Islet precursor cell (in vitro differentiated cells): Measurements from ENCODE around the gene TRIM44.

Experiments
- DNase-seq: peaks from one replicate; pipeline ENCODE4 v3.0.0-alpha.2; 2018

TRIM44 gene, protein sequence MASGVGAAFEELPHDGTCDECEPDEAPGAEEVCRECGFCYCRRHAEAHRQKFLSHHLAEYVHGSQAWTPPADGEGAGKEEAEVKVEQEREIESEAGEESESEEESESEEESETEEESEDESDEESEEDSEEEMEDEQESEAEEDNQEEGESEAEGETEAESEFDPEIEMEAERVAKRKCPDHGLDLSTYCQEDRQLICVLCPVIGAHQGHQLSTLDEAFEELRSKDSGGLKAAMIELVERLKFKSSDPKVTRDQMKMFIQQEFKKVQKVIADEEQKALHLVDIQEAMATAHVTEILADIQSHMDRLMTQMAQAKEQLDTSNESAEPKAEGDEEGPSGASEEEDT

DNA sequence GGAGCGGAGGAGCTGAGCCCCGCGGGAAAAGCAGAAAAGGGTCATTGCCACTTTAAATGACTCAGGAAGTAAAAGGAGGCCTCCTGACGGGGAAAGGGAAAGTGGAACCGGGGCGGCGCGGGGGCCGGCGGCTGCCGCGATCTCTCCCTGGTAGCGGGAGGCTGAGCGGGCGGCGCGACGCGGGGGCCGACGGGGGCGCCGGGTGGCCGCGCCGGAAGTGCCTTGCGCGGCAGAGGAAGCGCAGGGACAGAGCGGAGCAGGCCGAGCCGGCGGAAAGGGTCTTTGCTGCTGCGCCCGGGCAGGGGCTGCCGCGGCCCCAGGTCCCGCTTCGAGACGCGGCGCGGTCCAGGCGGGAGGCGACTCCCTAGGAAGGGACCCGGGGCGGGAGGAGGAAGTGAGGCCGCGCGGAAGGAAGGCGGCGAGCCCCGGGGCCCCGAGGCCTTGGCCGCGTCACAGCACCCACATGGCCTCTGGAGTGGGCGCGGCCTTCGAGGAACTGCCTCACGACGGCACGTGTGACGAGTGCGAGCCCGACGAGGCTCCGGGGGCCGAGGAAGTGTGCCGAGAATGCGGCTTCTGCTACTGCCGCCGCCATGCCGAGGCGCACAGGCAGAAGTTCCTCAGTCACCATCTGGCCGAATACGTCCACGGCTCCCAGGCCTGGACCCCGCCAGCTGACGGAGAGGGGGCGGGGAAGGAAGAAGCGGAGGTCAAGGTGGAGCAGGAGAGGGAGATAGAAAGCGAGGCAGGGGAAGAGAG, at the start of gene TRIM44:
TRIM44 (plus strand) TSS at position 127 of the 759 bp plus-strand sequence; CDS start at position 464, 337 bp downstream.
- DNase-seq: peak; percentile 90

DNA sequence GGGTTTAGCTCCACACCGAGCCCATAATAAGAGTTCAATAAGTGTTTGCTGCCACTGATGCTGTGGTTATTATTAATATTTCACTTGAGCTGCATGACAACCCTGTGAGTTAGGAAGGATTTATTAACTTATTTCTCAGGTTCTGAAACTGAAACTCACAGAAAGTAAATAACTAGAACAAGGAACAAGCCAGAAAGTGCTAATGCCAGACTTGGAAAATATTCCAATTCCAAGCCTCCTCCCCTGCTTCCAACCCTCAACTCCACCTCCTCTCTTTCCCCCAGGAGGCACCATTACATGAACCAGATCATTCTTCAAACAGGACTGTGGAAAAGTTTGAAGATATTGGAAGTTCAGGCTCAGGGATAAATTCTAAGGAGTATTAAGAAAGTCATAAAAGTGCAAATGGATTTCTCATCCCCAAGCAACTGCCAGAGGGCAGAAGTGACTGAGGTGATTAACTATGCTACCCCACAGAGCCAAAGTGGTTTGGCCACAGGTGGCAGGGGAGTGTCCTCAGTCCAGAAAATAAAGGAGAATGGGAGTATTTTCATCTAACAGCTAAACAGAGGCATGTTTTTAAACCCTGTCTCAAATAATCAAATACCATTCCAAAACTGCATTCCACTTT, 47.5 kb upstream of the TRIM44 start:
- DNase-seq: no peak

DNA sequence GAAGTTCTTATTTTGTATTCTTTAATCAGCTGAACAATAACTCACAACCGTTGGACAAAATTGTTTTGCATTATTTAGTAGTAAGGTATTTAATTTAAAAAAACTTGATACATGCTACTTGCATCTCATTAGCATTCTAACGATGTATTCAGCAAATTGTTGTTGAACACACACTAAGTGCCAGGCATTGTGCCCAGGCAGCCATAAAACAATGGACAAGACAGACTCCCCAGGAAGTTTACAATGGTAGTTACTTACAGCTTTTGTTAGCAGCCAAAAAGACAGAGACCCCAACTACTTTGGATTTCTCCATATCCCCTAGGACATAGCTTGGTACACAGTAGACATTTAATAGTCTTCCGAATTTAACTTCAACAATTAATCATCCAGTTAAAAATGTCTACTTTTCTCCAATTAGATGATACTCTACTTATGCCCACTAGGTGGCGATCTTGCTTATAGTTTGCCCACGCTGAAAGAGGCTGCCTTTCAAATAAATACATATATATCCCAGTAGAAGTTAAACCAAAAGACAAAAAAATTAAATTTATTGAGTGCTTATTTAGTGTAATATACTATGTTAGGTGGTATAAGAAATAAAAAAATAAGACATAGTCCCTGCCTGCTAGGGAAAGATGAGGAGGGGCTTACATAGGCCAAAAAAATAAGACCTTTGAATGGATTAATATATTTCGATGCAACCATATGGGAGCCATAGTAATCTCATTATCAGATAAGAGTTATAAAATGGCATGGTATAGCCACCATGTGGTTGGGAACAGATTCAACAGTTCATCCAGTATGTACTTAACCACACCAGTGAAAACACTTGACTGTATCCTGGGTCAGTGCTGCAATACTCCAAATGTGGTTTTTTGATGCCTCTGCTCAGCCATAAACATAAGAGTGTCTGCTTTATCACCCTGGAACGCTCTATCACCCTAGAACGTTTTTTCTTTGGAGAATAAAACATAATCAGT, 46.4 kb upstream of the TRIM44 start:
- DNase-seq: no peak

DNA sequence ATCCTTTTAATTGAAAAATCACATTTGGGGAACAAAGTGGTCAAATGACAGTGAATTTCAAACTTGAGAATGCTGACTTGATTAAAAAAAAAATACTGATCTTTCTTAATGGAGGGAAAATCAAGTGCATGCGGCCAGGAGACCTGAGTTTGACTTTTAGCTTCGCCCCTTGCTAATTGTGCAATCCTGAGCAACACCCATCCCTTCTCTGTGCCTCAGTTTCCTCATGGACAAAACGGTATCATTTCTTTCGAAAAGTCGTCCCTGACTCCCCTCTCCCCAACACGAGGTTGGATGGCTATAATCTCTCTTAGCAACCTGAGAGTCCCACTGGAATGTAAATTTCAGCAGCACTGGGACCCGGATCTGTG, 45.3 kb upstream of the TRIM44 start:
- no peak for DNase-seq

DNA sequence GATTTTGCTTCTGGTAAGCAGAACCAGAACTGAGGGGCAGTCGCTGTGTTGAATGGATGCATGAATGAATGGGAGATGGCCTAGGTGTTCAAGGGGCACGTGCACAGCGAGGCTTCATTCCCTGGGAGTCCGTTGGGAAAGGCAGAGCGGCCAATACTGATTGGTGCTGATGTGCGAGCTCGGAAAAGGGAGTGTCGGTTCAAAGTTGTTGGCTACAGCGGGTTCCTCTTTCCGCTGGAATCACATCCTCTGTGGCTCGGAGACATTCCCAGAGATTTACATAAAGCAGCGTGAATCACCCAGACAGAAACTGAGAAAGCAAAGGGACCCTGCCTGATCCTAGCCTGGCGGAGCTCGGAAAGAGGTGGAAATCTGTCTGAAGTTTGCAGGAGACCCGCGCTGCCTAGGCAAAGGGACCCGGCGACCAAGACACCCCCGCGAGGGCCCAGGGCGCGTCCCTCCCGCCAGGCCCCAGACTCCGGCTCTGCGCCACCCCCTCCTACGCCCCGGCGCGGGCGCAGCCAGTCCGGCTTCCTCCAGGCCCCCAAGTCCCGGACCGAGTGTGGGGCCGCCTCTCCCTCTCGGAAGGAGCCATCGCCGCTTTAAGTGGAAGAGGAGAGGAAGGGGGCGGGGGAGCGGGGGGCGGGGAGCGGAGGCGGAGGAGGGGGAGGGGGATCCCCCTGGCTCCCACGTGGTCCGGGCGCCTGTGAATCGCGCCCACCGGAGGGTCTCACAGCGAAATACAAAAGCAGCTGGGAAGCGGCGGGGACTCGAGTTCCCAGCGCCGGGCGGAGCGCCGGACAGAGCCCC, 44.7 kb upstream of the TRIM44 start, which contains the start of gene FJX1:
FJX1 (plus strand) TSS at position 774 of the 810 bp plus-strand sequence. CDS start 177 bp downstream, outside the sequence.
- peak; percentile 93 for DNase-seq

DNA sequence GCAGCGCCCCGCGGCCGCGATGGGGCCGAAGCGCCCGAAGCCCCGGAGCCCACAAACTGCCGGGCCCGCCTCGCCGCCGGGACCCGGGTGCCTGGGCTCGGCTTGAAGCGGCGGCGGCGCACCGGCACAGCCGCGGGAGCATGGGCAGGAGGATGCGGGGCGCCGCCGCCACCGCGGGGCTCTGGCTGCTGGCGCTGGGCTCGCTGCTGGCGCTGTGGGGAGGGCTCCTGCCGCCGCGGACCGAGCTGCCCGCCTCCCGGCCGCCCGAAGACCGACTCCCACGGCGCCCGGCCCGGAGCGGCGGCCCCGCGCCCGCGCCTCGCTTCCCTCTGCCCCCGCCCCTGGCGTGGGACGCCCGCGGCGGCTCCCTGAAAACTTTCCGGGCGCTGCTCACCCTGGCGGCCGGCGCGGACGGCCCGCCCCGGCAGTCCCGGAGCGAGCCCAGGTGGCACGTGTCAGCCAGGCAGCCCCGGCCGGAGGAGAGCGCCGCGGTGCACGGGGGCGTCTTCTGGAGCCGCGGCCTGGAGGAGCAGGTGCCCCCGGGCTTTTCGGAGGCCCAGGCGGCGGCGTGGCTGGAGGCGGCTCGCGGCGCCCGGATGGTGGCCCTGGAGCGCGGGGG, 44.0 kb upstream of the TRIM44 start:
- DNase-seq: peak; percentile 78

DNA sequence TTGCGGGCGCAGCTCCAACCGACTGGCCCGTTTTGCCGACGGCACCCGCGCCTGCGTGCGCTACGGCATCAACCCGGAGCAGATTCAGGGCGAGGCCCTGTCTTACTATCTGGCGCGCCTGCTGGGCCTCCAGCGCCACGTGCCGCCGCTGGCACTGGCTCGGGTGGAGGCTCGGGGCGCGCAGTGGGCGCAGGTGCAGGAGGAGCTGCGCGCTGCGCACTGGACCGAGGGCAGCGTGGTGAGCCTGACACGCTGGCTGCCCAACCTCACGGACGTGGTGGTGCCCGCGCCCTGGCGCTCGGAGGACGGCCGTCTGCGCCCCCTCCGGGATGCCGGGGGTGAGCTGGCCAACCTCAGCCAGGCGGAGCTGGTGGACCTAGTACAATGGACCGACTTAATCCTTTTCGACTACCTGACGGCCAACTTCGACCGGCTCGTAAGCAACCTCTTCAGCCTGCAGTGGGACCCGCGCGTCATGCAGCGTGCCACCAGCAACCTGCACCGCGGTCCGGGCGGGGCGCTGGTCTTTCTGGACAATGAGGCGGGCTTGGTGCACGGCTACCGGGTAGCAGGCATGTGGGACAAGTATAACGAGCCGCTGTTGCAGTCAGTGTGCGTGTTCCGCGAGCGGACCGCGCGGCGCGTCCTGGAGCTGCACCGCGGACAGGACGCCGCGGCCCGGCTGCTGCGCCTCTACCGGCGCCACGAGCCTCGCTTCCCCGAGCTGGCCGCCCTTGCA, 43.3 kb upstream of the TRIM44 start:
- peak; percentile 77 for DNase-seq

DNA sequence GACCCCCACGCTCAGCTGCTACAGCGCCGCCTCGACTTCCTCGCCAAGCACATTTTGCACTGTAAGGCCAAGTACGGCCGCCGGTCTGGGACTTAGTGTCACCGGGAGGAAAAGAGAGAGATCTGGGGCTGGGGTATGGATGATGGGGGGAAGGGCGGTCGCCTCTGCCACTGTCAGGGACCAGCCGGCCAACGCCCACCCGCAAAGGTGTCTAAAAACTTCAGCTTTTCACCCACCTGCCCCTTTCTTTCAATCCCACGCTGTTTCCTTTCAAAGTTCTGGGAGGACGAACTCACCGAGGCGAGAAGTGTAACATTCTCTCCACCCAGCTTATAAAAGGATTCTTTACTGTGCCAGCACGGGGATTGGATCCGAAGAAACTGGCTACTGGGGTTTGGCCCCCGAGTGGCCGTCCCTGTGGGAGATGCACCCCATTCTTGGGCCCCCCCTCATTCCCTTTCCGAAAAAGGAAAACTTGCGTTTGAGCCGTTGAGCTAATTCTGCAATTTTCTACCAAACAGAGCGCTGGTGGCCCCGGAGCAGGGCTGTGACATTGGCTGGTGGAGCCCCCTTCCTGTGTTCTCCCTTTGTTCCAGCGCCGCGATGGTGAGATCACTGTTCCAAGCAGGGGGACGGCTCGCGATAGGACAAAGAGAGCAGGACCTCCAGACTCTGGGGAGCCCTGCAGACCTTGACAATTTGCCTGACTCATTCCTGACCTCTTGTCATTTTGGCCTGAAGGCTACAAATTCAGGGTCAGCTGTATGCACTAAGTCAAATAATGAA, 42.5 kb upstream of the TRIM44 start:
- peak; percentile 97 for DNase-seq

DNA sequence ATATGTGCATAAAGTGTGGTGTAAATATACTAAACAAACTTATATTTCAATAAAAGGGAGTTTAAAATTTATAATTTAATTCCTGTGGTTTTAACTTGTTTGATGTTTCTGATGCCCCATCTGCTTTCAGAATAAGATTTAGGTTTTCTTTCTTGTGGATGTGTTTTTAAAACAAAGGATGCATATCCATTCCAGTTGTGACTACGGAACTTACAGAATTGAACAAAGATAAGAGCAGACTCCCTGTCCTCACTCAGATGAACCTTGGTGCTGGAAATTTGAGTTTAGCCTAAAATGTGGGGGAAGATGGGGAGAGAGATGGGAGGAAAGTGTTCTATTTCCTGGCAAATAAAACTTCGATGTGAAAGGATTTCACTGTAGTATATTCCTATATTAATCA, 41.8 kb upstream of the TRIM44 start:
- DNase-seq: no peak

DNA sequence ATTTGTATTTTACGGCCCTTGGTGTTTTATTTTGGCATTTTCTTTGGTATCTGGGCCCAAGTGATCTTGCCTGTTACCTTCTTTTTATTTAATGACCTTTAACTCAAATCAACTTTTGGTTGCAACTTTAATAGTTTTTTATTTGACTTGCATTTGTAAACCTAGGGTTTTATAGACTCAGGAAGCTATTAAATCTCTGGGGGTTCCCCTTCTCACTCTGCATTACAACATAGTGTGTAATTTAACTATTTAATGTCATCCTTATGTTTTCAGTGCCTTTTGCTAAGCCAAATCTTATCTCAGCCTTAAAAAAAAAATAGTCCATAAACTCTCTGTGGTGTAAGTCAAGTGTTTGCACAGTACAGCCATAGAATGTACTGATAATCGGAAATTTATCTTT, 41.0 kb upstream of the TRIM44 start:
- no peak for DNase-seq

DNA sequence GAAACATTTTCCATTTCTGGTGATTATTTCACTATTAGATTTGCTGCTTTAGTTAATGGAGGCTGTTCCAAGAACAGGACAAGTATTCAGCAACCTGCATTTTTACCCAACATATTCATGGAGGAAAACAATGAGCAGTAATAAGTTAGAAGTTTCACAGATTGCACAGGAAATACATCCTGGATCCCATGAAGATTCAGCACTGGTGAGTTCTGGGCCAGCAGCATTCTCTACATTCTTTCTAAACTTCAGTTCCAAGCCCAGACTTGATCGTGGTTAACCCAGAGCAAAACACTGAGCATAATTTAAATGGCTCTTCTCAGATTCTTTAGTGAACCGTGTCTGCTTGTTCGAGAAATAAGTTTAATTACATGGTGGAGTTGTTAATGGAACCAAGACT, 40.5 kb upstream of the TRIM44 start:
- peak; percentile 72 for DNase-seq

DNA sequence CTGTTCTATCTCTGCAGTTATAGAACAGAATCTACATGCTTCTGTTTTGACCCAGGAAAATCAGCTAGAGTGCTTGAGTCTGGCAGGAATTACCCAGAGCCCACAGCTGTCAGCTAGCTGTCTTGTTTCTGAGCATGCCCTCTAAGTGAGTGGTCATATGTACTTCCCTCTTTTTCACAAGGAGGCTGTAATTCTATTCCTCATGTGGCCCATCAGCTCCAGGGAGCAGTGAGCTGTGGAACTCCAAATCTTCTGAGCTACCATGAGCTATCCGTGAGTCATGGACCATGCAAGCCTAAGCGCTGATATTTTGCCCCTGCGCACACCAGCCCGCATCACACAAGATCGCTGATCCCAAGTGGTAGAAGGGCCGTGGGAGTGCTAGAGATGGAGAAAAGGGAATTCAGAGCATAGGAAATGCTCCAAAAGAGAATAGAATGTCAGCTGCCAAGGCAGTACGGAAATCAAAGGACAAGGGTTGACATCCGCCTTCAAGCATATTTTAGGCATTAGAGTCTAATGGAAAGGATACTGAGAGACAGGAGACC, 38.9 kb upstream of the TRIM44 start:
- DNase-seq: peak; percentile 71

DNA sequence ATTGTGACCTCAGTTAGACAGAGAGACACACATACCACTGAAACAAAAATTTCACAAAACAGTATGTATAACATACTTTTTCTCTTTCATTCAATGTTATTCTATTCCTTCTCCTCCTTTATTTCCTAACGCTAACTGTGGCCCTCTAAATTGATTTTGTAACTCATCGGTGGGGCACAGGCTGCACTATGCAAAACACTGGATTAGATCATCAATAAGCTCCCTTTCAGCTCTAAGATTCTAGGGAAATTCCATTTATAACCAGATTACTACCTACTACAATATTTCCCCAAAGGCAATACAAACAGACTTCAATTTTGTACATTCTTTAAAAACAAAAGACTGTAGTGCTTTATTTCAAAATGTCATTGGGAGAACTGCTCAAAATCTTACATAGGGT, 38.3 kb upstream of the TRIM44 start:
- no peak for DNase-seq

DNA sequence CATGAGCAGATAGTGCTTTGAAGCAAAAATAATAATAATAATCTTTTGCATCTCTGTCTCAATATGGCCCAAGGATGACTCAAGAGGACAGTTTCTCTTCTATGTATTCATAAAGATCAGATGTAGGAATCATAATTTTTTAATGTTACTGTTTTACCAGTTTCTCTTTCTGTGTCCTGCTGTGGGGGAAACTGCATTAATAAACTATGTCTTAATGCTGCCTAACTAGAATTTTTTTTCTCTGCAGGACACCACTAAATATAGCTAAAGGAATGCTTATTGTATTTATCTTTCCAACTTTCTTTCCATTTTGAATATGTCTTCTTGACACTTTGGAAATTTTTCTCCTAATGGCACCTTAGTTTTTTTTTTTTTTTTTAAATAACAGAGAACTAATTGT, 37.8 kb upstream of the TRIM44 start:
- DNase-seq: no peak

DNA sequence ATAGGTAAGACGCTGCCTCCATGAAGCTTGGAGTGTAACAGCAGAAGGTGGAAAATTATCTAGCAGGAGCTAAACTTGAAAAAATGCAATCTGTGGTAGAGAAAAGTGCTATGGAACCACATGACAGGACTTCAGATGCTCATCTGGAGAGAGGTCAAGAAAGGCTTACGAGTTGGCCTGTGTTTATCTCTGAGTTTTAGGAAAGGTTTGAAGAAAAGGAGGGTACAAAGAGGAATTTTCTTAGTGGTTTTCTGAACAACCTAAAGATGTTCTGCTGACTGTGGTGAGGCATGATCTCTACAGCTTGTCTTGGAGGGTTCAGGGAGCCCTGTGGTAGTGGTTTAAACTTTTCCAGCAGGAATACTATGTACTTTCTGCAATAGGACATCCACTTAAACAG, 36.1 kb upstream of the TRIM44 start:
- DNase-seq: no peak

DNA sequence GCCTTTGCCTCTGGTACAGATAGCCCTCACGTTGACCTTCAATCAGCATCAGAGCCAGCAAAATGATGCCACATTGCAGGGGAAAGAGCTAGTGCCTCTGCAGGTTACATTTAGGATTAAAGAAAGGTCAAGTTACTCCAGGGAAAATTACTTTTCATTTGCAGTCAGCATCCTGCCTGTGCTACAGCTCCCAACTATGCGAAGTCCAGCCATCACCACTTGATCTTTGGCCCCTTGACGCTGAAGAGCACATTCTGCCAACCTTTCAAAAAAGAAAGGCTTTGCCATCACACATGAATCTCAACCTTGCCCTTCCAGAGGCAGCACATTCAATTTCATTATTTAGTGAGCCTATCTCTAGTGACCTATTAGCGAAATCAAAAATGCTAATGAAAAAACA, 33.1 kb upstream of the TRIM44 start:
- DNase-seq: no peak

DNA sequence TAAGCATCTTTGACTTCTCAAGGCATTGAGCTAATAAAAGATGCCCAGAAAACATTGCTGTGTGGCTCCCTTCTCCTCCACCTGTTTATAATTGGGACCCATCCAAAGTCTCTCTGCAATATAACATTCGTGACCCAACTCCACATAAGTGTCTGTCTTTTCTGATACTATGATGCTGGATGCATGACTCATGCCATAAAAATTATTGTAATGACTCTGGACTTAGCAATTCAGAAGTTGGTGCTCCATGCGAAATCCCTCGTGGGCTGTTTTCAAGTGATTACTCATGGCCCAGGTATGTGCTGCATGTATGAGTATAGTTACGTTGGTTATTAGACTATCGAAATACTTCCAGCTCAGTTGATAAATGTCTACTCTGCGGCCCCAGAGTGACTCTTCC, 32.7 kb upstream of the TRIM44 start:
- DNase-seq: peak; percentile 75

DNA sequence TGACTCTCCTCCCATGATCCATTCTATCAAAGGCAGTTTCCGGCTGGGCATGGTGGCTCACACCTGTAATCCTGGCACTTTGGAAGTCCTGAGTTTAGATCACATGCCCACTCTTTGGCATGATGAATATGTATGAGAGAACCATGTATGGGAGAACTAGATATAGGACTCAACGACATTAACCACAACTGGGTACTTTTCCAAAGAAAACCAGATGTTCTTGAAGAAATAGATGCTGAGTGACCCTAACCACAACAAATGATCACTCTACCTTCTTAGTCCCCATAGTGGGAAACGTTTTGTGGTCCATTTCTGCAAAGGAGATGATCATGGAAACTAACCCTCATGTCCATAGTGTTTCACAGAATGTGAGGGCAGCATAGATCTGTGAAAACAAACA, 30.7 kb upstream of the TRIM44 start:
- no peak for DNase-seq

DNA sequence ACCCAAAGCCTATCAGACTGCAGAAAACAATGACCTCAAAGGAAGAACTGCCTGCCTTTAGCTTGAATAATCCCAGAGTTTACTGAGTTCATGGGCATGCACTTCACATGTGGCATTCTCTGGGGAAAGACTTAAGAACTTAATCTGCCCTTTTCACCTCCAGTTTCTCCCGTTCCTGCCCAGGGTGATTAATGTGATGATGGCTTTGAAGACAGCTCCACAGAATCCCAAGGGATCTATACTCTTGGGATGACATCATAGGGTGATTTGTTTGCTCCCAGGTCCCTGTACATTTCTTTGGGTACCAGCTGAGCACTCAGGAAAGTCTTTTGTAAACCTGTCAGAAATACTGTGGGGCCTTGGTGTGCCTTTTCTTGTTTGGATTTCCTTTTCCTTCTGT, 30.3 kb upstream of the TRIM44 start:
- DNase-seq: no peak
